Fibroblast of villous mesenchyme (primary cell): ENCODE measurements around the gene IL4R. TPM values are rescaled to one million over a fixed set of nuclear protein-coding genes. Genes with fewer than 3 reads are reported as not detected.
"Not testable (repeated sequence)": the region's sequence is repeated elsewhere in the genome, so short reads cannot be mapped to it uniquely, and the experiment has no call there.

ENCODE experiments used
- DNase-seq: peaks from one replicate; pipeline ENCODE4 v3.0.0-alpha.2; 2010; ENCODE audit warnings: low read depth
- H3K4me3 ChIP-seq: 2 replicates; pipeline ENCODE4 v1.5.1; 2011; ENCODE audit warnings: low read depth, mild to moderate bottlenecking, low read length
- CTCF ChIP-seq: IDR thresholded peaks from 2 replicates; pipeline ENCODE4 v1.5.1; 2012; ENCODE audit warnings: low read depth, mild to moderate bottlenecking, low read length; ENCODE audit not compliant: insufficient read depth
- total RNA-seq: library from RNA; depleted of rRNA; stranded (reverse); fragments of >200 nt; gene quantifications from 2 replicates; pipeline ENCODE4 v1.2.3, GENCODE V29; 2012

The IL4R gene
- total RNA-seq, 1 donor = 25.0 TPM

GRCh38 chr16:27387724-27388123, 74.0 kb downstream of the IL4R start:
- no peak overlapping the region for H3K4me3 ChIP-seq
- DNase-seq = no peak
- no peak for TF ChIP-seq CTCF

GRCh38 chr16:27389272-27389961, 75.6 kb downstream of the IL4R start:
- no peak for DNase-seq
- H3K4me3 ChIP-seq = no peak overlapping the region
- no peak for TF ChIP-seq CTCF

- H3K4me3 ChIP-seq = no peak overlapping the region
- TF ChIP-seq CTCF = no peak
- DNase-seq = no peak
Measured at GRCh38 chr16:27390151-27390550, 76.4 kb downstream of the IL4R start.

- no peak overlapping the region for H3K4me3 ChIP-seq
- no peak for TF ChIP-seq CTCF
- no peak for DNase-seq
Measured at GRCh38 chr16:27392671-27393070, 78.9 kb downstream of the IL4R start.

- TF ChIP-seq CTCF = no peak
- DNase-seq = no peak
- no peak overlapping the region for H3K4me3 ChIP-seq
Measured at GRCh38 chr16:27394516-27394915, 80.7 kb downstream of the IL4R start.

- not testable (repeated sequence) for DNase-seq, H3K4me3 ChIP-seq
Measured at GRCh38 chr16:27398341-27398893, 84.6 kb downstream of the IL4R start.

- no peak for DNase-seq
- no peak overlapping the region for H3K4me3 ChIP-seq
- TF ChIP-seq CTCF = no peak
Measured at GRCh38 chr16:27398894-27399853, 85.4 kb downstream of the IL4R start.
